HG02870 (cell line): ENCODE data around the gene PRKN.

ENCODE experiments used
- ATAC-seq: cut with Tn5 transposase; IDR thresholded peaks from one replicate; pipeline ENCODE4 v1.9.1; 2021; ENCODE audit warnings: mild to moderate bottlenecking, moderate library complexity; ENCODE audit not compliant: unreplicated experiment

The PRKN gene

GRCh38 chr6:161590961-161591627 is 1136.5 kb downstream of the PRKN start:
- no peak for ATAC-seq

- no peak for ATAC-seq
These were observed 1140.7 kb downstream of the PRKN start for GRCh38 chr6:161586887-161587286.

- no peak for ATAC-seq
These were observed 1142.8 kb downstream of the PRKN start for GRCh38 chr6:161584621-161585340.

- ATAC-seq = no peak
These were observed 1143.5 kb downstream of the PRKN start for GRCh38 chr6:161584051-161584450.

- no peak for ATAC-seq
These were observed 1144.0 kb downstream of the PRKN start for GRCh38 chr6:161583584-161583983.

GRCh38 chr6:161578478-161578877 is 1149.1 kb downstream of the PRKN start:
- ATAC-seq = no peak

- no peak for ATAC-seq
These were observed 1151.9 kb downstream of the PRKN start for GRCh38 chr6:161575523-161576254.

- no peak for ATAC-seq
These were observed 1158.6 kb downstream of the PRKN start for GRCh38 chr6:161568885-161569456.

GRCh38 chr6:161564952-161565351 is 1162.6 kb downstream of the PRKN start:
- no peak for ATAC-seq

- ATAC-seq = no peak
These were observed 1165.7 kb downstream of the PRKN start for GRCh38 chr6:161561908-161562307.

- no peak for ATAC-seq
These were observed 1170.0 kb downstream of the PRKN start for GRCh38 chr6:161557333-161558107.

- no peak for ATAC-seq
These were observed 1172.7 kb downstream of the PRKN start for GRCh38 chr6:161554883-161555282.

GRCh38 chr6:161549977-161550655 is 1177.5 kb downstream of the PRKN start:
- ATAC-seq = no peak

GRCh38 chr6:161548713-161549296 is 1178.8 kb downstream of the PRKN start:
- no peak for ATAC-seq

GRCh38 chr6:161547617-161548016 is 1179.9 kb downstream of the PRKN start:
- ATAC-seq = no peak

- ATAC-seq = no peak
These were observed 1180.9 kb downstream of the PRKN start for GRCh38 chr6:161546632-161547031.

GRCh38 chr6:161545741-161546140 is 1181.8 kb downstream of the PRKN start:
- ATAC-seq = no peak

GRCh38 chr6:161544801-161545480 is 1182.6 kb downstream of the PRKN start:
- no peak for ATAC-seq

- no peak for ATAC-seq
These were observed 1183.8 kb downstream of the PRKN start for GRCh38 chr6:161543684-161544309.
